Measurements from ENCODE around the gene MYG1.

GRCh38 chr12:53268630-53269562 is 30.6 kb upstream of the MYG1 start:
- TF ChIP-seq, protein P1, sequence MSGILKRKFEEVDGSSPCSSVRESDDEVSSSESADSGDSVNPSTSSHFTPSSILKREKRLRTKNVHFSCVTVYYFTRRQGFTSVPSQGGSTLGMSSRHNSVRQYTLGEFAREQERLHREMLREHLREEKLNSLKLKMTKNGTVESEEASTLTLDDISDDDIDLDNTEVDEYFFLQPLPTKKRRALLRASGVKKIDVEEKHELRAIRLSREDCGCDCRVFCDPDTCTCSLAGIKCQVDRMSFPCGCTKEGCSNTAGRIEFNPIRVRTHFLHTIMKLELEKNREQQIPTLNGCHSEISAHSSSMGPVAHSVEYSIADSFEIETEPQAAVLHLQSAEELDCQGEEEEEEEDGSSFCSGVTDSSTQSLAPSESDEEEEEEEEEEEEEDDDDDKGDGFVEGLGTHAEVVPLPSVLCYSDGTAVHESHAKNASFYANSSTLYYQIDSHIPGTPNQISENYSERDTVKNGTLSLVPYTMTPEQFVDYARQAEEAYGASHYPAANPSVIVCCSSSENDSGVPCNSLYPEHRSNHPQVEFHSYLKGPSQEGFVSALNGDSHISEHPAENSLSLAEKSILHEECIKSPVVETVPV (CRISPR knock-in tag; IDR thresholded peaks at IDR 0.05), result no peak
- TF ChIP-seq, protein P2, sequence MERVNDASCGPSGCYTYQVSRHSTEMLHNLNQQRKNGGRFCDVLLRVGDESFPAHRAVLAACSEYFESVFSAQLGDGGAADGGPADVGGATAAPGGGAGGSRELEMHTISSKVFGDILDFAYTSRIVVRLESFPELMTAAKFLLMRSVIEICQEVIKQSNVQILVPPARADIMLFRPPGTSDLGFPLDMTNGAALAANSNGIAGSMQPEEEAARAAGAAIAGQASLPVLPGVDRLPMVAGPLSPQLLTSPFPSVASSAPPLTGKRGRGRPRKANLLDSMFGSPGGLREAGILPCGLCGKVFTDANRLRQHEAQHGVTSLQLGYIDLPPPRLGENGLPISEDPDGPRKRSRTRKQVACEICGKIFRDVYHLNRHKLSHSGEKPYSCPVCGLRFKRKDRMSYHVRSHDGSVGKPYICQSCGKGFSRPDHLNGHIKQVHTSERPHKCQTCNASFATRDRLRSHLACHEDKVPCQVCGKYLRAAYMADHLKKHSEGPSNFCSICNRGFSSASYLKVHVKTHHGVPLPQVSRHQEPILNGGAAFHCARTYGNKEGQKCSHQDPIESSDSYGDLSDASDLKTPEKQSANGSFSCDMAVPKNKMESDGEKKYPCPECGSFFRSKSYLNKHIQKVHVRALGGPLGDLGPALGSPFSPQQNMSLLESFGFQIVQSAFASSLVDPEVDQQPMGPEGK (CRISPR knock-in tag; IDR thresholded peaks at IDR 0.05; ENCODE audit: borderline replicate concordance), result no peak
- no peak for TF ChIP-seq ISL1 (CRISPR knock-in tag; IDR thresholded peaks at IDR 0.05)
- no peak for TF ChIP-seq PPARA (CRISPR knock-in tag; IDR thresholded peaks at IDR 0.05; ENCODE audit: borderline replicate concordance)
- TF ChIP-seq, protein P3, sequence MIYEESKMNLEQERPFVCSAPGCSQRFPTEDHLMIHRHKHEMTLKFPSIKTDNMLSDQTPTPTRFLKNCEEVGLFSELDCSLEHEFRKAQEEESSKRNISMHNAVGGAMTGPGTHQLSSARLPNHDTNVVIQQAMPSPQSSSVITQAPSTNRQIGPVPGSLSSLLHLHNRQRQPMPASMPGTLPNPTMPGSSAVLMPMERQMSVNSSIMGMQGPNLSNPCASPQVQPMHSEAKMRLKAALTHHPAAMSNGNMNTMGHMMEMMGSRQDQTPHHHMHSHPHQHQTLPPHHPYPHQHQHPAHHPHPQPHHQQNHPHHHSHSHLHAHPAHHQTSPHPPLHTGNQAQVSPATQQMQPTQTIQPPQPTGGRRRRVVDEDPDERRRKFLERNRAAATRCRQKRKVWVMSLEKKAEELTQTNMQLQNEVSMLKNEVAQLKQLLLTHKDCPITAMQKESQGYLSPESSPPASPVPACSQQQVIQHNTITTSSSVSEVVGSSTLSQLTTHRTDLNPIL (CRISPR knock-in tag; IDR thresholded peaks at IDR 0.05; ENCODE audit: low read depth), result no peak
- no peak for TF ChIP-seq ARNTL (CRISPR knock-in tag; IDR thresholded peaks at IDR 0.05; ENCODE audit: borderline replicate concordance, low read depth)
- TF ChIP-seq ZFP3 (CRISPR knock-in tag; IDR thresholded peaks at IDR 0.05), result no peak
- no peak for TF ChIP-seq ZNF8 (CRISPR knock-in tag; IDR thresholded peaks at IDR 0.05)
- no peak for TF ChIP-seq SNAI2 (CRISPR knock-in tag; IDR thresholded peaks at IDR 0.05)
- no peak for TF ChIP-seq GLIS3 (CRISPR knock-in tag; IDR thresholded peaks at IDR 0.05)

Data from SK-N-SH treated with all-trans-retinoic acid at 6 μM for 48 hours (cell line).